HCT116 (cell line): ENCODE data around the gene TSPAN5.

Experiments
- EZH2phosphoT487 ChIP-seq: fragments of 200-600 bp; IDR thresholded peaks from 2 replicates; pipeline ENCODE4 v1.6.1; 2018; ENCODE audit warnings: antibody characterized with exemption, borderline replicate concordance
- JUND ChIP-seq: IDR thresholded peaks from 2 replicates; pipeline ENCODE4 v1.6.1; 2012
- YY1 ChIP-seq: IDR thresholded peaks from 2 replicates; pipeline ENCODE4 v1.6.1; 2011; ENCODE audit warnings: low read length, low read depth, moderate library complexity, mild to moderate bottlenecking; ENCODE audit not compliant: insufficient replicate concordance; ENCODE audit errors: extremely low read depth
- ZFX ChIP-seq: fragments of 450-650 bp; IDR thresholded peaks from 2 replicates; pipeline ENCODE4 v1.6.1; 2017
- TF ChIP-seq, protein P1 (sequence below): IDR thresholded peaks from 2 replicates; pipeline ENCODE4 v1.6.1; 2012
- TF ChIP-seq, protein P2 (sequence below), 3 experiments: fragments of 200-600 bp in 1 of 3; sonication (generic) in 1 of 3; IDR thresholded peaks in 2 of 3; conservative IDR thresholded peaks in 1 of 3; 2 replicates each; pipeline ENCODE4 v1.5.1; 2012 to 2017; ENCODE audit warnings: low read depth in 2 of 3, low read length in 2 of 3, antibody characterized with exemption in 1 of 3, borderline replicate concordance in 1 of 3, control low read depth in 1 of 3, mild to moderate bottlenecking in 1 of 3, mixed read lengths in 1 of 3, mixed run types in 1 of 3, moderate library complexity in 1 of 3; ENCODE audit not compliant: insufficient read depth in 1 of 3
- TF ChIP-seq, protein P3 (sequence below): IDR thresholded peaks from 2 replicates; pipeline ENCODE4 v1.6.1; 2012; ENCODE audit warnings: low read depth
- TF ChIP-seq, protein P4 (sequence below): IDR thresholded peaks from 2 replicates; pipeline ENCODE4 v1.6.1; 2011; ENCODE audit warnings: mild to moderate bottlenecking, low read length, moderate library complexity; ENCODE audit not compliant: insufficient replicate concordance; ENCODE audit errors: extremely low read depth

DNA sequence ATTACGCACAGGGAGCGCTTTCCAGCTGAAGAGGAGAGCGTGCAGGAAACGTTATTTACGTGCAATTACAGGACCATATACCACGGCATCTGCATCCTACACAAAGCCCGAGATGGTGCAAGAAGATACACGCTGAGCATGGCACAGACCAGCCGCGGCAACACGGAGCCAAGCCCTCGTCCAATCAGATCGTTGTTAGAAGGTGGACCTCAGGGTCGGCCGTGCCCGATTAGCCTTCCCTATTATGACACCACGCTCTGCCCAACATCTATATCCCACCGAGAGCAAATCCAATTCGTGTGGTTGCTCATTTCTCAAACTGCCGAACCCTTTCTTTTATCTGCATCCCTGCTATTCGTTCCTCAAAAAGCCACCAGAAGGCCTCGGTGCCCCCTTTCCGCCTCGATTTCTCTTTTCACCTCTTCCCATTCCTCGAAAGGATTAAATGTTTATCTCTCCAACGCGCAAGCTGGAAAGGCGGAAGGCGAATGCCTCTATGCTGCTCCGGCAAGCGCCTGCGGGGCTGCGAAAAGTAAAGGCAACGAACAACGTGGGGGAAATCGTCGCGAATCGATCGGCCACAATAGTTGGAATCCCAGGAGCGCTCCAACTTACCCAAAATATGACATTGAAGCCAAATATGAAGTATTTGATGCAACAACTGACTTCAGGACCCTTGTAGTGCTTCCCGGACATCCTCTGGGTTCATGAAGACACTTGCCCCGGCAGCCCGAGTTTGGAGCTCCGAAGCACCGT is 702 bp downstream of the TSPAN5 start:
- TF ChIP-seq YY1 (no peak), EZH2phosphoT487 (no peak), ZFX (0 out of 2 replicates have a peak, but pooled peaks have one; percentile 34), JUND (no peak)
- TF ChIP-seq, protein P1, sequence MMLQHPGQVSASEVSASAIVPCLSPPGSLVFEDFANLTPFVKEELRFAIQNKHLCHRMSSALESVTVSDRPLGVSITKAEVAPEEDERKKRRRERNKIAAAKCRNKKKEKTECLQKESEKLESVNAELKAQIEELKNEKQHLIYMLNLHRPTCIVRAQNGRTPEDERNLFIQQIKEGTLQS, result no peak
- TF ChIP-seq, protein P2, sequence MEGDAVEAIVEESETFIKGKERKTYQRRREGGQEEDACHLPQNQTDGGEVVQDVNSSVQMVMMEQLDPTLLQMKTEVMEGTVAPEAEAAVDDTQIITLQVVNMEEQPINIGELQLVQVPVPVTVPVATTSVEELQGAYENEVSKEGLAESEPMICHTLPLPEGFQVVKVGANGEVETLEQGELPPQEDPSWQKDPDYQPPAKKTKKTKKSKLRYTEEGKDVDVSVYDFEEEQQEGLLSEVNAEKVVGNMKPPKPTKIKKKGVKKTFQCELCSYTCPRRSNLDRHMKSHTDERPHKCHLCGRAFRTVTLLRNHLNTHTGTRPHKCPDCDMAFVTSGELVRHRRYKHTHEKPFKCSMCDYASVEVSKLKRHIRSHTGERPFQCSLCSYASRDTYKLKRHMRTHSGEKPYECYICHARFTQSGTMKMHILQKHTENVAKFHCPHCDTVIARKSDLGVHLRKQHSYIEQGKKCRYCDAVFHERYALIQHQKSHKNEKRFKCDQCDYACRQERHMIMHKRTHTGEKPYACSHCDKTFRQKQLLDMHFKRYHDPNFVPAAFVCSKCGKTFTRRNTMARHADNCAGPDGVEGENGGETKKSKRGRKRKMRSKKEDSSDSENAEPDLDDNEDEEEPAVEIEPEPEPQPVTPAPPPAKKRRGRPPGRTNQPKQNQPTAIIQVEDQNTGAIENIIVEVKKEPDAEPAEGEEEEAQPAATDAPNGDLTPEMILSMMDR (IDR thresholded peaks at IDR 0.05 in 2 of 3, conservative IDR thresholded peaks at IDR 0.05 in 1 of 3; ENCODE audit: borderline replicate concordance in 1 of 3, insufficient read depth in 1 of 3, low read depth in 2 of 3, low read length in 2 of 3), result no peak
- TF ChIP-seq, protein P3, sequence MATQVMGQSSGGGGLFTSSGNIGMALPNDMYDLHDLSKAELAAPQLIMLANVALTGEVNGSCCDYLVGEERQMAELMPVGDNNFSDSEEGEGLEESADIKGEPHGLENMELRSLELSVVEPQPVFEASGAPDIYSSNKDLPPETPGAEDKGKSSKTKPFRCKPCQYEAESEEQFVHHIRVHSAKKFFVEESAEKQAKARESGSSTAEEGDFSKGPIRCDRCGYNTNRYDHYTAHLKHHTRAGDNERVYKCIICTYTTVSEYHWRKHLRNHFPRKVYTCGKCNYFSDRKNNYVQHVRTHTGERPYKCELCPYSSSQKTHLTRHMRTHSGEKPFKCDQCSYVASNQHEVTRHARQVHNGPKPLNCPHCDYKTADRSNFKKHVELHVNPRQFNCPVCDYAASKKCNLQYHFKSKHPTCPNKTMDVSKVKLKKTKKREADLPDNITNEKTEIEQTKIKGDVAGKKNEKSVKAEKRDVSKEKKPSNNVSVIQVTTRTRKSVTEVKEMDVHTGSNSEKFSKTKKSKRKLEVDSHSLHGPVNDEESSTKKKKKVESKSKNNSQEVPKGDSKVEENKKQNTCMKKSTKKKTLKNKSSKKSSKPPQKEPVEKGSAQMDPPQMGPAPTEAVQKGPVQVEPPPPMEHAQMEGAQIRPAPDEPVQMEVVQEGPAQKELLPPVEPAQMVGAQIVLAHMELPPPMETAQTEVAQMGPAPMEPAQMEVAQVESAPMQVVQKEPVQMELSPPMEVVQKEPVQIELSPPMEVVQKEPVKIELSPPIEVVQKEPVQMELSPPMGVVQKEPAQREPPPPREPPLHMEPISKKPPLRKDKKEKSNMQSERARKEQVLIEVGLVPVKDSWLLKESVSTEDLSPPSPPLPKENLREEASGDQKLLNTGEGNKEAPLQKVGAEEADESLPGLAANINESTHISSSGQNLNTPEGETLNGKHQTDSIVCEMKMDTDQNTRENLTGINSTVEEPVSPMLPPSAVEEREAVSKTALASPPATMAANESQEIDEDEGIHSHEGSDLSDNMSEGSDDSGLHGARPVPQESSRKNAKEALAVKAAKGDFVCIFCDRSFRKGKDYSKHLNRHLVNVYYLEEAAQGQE, result no peak
- TF ChIP-seq, protein P4, sequence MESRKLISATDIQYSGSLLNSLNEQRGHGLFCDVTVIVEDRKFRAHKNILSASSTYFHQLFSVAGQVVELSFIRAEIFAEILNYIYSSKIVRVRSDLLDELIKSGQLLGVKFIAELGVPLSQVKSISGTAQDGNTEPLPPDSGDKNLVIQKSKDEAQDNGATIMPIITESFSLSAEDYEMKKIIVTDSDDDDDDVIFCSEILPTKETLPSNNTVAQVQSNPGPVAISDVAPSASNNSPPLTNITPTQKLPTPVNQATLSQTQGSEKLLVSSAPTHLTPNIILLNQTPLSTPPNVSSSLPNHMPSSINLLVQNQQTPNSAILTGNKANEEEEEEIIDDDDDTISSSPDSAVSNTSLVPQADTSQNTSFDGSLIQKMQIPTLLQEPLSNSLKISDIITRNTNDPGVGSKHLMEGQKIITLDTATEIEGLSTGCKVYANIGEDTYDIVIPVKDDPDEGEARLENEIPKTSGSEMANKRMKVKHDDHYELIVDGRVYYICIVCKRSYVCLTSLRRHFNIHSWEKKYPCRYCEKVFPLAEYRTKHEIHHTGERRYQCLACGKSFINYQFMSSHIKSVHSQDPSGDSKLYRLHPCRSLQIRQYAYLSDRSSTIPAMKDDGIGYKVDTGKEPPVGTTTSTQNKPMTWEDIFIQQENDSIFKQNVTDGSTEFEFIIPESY, result no peak
